Epithelial cell of prostate (primary cell): ENCODE results near the gene DOK4.
A peak's percentile ranks its signal among the peaks of the same experiment; 100 is the strongest.

Experiments
- DNase-seq: peaks from one replicate; pipeline ENCODE4 v3.0.0-alpha.2; 2011; ENCODE audit warnings: low read depth, low spot score
- H3K27ac ChIP-seq: fragments of 450-650 bp; 2 replicates; pipeline ENCODE4 v1.5.1; 2017; ENCODE audit warnings: mild to moderate bottlenecking

The DOK4 gene

GRCh38 chr16:57485916-57486857 is at the start of gene DOK4:
TSS of gene DOK4 (minus strand) at chr16:57486493. CDS start at chr16:57479507, 6,986 bp downstream.
- H3K27ac ChIP-seq: peak within 1 kb of the TSS; percentile 39
- peak; percentile 6 for DNase-seq

DNA sequence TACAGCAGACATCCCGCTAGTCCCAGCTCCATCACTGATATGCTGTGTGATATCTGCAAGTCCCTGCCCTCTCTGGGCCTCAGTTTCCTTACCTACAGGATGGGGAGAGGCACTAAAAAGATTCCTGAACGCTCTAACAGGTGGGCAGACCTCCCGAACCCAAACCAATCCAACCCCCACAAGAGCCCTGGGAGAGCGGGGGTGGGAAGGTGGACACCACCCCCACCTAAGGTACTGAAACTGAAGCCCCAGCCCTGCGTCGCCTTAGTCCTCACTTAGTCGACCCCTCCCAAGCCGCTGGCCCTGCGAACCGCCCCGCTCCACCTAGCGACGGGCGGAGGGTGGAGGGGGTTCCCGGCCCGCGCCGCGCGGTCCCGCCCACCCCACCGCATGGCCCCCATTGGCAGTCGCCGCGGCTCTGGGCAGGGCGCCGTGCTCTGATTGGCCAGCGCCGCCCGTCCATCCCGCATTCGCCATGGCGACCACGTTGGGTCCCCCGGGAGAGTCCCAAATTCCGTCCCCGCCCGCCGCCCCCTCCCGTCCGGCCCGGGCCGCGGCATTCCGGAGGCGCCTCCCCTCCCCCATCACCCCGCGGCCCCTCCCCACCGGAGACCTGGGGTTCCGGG is 49.5 kb upstream of the DOK4 start:
- no peak overlapping the region for H3K27ac ChIP-seq
- peak; percentile 31 for DNase-seq

GRCh38 chr16:57534881-57535658 is 48.8 kb upstream of the DOK4 start:
- no peak for DNase-seq
- H3K27ac ChIP-seq: no peak overlapping the region

- no peak overlapping the region for H3K27ac ChIP-seq
- no peak for DNase-seq
Observed at GRCh38 chr16:57534337-57534880, 48.1 kb upstream of the DOK4 start.

DNA sequence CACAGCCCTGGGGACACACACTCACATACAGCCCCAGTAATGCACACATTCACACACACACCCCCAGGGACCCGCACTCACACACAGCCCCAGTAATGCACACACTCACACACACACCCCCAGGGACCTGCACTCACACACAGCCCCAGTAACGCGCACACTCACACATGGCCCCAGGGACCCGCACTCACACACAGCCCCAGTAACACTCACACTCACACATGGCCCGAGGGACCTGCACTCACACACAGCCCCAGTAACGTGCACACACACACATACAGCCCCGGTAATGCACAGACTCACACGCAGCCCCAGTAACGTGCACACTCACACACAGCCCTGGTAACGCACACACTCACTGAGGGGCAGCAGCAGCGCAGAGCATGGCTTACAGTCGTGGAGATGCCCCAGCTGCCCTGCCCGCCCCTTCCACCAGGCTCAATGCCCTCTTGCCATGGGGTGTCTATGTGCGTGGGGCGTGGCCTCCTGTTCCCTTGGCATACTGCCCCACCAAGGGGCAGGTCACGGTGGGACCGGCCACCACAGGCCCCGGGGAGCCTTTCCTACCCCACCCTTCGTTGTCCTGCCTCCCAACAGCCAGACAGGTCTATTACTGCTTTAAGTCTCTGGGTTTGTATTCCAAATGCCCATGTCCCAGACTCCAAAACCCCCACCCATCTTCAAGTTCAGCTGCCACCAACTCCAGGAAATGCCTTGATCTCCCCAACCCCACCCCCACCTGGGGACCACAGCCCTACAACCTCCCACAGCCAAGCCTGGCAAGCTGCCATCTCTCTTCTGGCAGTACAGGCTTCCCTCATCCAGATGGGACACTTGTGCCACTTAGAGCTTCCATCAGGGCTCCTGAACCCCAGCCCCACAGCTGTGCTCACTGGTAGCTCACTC is 47.4 kb upstream of the DOK4 start:
- no peak for DNase-seq
- no peak overlapping the region for H3K27ac ChIP-seq

GRCh38 chr16:57532266-57532625 is 46.0 kb upstream of the DOK4 start:
- no peak overlapping the region for H3K27ac ChIP-seq
- no peak for DNase-seq

DNA sequence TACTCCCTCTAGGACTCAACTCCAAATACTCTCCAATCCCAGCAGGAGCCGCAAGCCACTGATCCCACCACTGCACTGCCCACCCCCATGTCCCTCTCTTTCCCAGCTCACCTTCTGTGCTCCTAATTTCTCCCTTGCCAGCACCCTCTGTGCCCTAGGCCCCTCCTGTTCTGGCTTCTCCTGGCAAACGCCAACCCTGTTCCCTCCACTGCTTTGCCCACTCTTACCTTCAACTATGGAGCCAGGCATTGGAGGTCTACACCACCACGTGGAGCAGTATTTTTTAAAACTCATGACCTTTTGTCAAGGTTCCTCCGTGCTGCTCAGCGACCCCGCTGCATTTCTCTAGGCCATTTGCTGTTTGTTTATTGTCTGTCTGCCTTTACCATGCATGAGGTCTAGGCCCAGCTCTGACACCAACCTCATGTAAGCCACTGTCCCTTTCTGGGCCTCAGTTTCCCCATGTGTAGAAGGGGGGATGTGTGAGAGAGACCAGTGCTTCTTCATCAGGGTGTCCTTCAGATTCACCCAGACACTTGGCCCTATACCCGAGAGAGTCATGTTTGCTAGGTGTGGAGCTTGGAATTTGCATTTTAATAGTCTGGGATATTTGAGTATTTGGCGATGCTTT is 45.5 kb upstream of the DOK4 start:
- no peak overlapping the region for H3K27ac ChIP-seq
- DNase-seq: no peak

DNA sequence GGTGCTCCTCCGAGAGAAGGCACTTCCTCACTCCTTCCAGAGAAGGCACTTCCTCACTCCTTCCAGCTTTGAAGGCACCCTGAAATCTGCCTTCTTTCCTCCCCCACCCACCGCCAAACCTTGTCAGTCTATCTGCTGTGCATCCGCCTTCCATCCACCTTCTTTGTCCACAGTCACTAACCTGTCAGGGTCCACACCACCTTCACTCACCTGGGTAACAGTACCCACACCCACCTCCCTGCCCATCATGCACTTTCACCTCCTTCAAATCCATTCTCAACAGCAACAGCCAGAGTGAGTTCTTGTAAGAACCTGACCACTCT is 44.9 kb upstream of the DOK4 start:
- no peak overlapping the region for H3K27ac ChIP-seq

DNA sequence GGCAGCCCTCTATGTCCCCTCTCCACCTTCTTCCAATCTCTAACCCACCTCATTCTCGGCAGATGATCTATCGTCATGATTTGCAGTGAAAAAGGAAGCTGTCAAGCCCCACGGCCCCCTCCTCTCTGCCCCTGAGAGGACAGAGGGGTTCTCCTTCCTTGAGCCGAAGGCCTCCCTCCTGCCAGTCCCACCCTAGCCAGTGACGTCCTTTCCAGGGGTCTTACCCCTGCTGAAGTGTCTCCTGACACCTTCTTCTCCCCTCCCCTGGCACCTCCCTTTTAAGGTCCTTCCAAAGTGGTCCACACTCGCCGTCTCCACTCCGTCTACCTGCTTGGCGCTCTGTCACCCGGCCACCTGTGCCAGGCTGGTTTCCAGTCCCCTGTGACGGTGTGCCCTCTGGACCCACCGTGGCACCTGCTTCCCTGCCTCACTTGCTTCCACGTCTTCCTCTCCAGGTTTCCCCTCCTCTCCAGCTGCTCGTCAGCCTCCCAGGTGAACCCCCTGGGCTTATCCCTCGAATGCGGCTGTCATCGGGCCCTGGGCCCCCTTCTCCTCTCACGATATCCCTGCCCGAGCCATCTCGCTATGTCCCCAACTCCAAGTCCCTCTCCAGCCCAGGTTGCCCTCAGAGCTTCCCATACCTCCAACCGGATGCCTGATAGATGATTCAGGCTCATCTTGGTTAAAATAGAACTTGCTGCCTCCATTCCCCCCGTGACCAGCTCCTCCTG is 44.4 kb upstream of the DOK4 start:
- no peak for DNase-seq

More for the DNA sequence above, 44.9 kb upstream of the DOK4 start:
- no peak for DNase-seq

GRCh38 chr16:57530104-57530521 is 43.8 kb upstream of the DOK4 start:
- DNase-seq: no peak
- H3K27ac ChIP-seq: no peak overlapping the region

More for the DNA sequence above, 44.4 kb upstream of the DOK4 start:
- no peak overlapping the region for H3K27ac ChIP-seq

- no peak overlapping the region for H3K27ac ChIP-seq
- no peak for DNase-seq
Observed at GRCh38 chr16:57529391-57530103, 43.3 kb upstream of the DOK4 start.

DNA sequence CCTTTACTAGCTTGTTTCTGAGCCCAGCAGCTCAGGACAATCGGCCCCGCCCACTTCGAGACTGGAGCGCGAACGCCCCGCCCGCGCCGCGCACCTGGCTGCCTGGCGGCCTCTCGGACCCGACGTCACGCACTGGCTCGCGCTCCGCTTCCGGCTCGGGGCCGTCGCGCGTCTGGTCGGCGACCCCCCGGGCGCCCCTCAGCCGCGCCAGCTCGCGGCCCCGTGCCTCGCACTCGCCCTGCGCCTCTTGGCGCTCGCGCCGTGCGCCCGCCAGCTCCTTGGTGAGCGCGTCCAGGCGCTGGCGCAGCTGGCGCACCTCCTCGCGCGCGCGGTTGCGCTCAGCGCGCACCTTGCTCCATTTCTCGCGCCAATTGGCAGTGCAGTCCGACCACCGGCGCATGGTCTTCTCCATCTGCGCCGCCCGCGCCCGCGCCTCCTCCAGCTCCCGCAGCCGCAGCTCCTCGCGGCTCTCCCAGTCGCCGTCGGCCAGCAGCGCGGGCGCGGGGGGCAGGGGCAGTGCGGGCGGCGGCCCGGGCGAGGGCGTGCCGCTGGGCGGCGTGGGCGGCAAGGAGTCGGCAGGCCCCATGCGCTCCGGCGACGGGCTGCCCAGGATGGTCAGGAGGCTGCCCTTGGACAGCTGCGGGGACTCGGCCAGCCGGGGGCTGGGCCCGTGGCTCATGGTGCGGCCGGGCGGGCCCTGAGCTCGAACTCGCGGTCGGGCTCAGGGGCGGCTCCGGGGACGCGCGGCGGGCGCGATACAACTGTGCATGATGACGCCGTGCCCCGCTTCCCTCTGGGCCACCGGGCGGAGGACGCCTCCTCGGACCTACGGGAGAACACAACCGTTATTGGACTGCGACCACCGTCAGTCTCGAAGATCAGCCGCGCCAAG is 42.5 kb upstream of the DOK4 start:
- no peak for DNase-seq
- H3K27ac ChIP-seq: no peak overlapping the region

DNA sequence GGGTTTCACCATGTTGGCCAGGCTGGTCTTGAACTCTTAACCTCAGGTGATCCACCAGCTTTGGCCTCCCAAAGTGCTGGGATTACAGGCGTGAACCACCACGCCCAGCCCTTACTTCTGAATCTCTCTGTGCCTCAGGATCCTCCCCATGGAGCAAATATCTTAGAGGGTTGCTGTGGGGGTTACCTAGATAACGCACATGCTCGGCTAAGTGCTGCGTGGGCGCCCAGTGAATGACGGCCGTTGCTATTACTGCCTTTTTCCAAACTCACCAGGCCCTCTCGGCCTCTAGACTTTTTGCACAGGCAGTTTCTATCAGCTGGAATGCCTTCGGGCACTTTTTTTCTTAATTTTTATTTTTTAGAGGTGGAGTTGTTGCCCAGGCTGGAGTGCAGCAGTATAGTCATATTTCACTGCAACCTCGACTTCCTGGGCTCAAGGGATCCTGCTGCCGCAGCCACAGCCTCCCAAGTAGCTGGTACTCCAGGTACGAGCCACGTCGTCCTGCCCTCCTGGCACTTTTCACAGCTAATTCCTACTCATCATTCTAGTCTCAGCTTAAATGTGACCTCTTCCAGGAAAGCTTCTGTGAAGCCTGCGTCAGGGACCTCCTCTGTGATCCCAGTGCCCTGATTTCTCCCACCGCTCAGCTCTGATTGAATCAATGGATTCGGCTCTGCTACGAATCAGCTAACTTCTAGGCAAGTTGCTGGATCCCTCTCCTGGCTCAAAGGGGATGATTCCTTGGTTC is 41.5 kb upstream of the DOK4 start:
- no peak for DNase-seq
- H3K27ac ChIP-seq: no peak overlapping the region

DNA sequence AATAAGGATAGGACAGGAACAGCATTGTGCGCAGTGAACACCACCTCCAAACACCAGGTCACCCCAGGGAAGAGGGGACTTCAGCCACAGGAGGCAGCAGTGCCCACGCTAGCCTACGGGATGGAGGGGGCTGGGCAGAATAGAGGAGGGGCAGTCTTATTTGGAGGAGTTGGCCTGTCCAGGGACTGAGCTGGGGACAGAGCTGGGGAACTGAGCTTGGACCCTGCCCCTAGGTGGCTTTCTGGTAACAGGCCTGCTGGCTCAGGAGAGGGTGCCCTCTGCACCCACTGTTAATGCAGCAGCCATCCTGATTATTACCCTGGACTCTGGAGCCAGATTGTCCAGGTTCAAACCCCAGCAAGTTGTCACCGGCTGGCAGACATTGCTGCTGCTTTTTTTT is 40.7 kb upstream of the DOK4 start:
- no peak for DNase-seq
- no peak overlapping the region for H3K27ac ChIP-seq

DNA sequence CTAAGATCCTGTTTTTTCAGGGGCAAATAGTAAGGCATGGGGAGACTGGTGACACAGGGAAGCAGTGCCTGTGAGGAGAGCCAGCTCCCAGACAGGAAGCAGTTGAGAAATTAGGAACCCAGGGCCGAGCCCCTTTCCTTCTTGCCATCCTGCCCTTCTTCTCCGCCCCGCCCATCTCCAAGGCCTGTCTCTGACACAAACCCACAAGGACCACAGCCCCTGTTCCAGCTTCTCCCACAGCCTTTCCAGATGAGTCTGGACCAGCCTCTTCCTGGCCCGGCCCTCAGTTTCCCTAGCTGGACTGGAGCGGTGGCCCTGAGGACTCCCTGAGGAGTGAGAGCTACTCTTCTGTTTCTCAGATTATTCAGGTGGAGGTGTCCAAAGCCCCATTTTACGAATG is 40.2 kb upstream of the DOK4 start:
- DNase-seq: no peak
- no peak overlapping the region for H3K27ac ChIP-seq

DNA sequence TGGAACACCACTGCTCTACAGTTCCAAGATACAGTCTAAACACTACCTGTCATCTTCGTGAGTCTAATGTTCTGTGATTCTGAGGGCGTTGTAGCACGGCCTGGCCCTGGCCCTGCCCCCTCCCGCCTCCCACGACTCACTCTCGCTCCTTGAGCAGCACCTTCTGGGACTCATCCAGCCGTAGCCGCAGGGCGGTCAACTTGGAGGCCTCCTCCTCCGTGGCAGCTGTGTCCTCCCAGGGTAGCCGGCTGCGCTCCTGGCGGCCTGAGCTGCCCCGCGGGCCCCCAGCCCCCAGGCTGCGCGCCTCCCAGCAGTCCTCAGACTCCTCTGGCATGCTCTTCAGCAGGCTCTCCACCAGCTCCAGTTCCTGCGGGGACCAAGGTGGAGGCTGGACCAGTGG is 39.5 kb upstream of the DOK4 start:
- no peak overlapping the region for H3K27ac ChIP-seq

More for the DNA sequence above, 39.5 kb upstream of the DOK4 start:
- no peak for DNase-seq
